GM12891 (cell line): ENCODE measurements around the gene UQCRC1.

Experiments
- POLR2A ChIP-seq: IDR thresholded peaks from 2 replicates; pipeline ENCODE4 v1.6.1; 2011; ENCODE audit warnings: low read depth, low read length, control low read depth
- POLR2AphosphoS5 ChIP-seq: IDR thresholded peaks from 2 replicates; pipeline ENCODE4 v1.6.1; 2011; ENCODE audit warnings: low read depth, low read length, control low read depth
- TAF1 ChIP-seq: IDR thresholded peaks from 2 replicates; pipeline ENCODE4 v1.6.1; 2011; ENCODE audit warnings: low read depth, low read length, control low read depth

- TF ChIP-seq TAF1 (no peak), POLR2AphosphoS5 (no peak), POLR2A (no peak)
Measured at GRCh38 chr3:48556796-48557626, 52.4 kb downstream of the UQCRC1 start, which contains the start of gene PFKFB4.
